Left lobe of liver (tissue), 1 donor: ENCODE measurements around the gene TMEM167A. TPM values are rescaled to one million over a fixed set of nuclear protein-coding genes. Genes with fewer than 3 reads are reported as not detected.

Source experiments
- total RNA-seq: library from RNA; stranded (reverse); gene quantifications from one replicate; pipeline ENCODE4 v1.2.1, GENCODE V29; 2021
- donor health status: DM: no; HTN: yes; CAD: no.

Gene TMEM167A
- total RNA-seq, 1 donor from 2014 or later = 46.1 TPM

Other genes starting within 250 kb of the TMEM167A start
- 1.8 TPM for gene XRCC4, start 153 bp upstream of the TMEM167A start, total RNA-seq